Renal cortical epithelial cell (primary cell): ENCODE results near the gene HDAC7. TPM values are rescaled to one million over a fixed set of nuclear protein-coding genes. Genes with fewer than 3 reads are reported as not detected.

Experiments used
- DNase-seq: peaks from one replicate; pipeline ENCODE4 v3.0.0-alpha.2; 2011; ENCODE audit warnings: low read depth
- total RNA-seq: library from RNA; depleted of rRNA; stranded (reverse); fragments of >200 nt; gene quantifications from 2 replicates; pipeline ENCODE4 v1.2.3, GENCODE V29; 2014

Gene HDAC7
- total RNA-seq, 1 donor from 2014 or later = 56.4 TPM

GRCh38 chr12:47795121-47795813 is 24.4 kb downstream of the HDAC7 start:
- DNase-seq = no peak

- no peak for DNase-seq
Measured at GRCh38 chr12:47794679-47795078, 25.0 kb downstream of the HDAC7 start.

GRCh38 chr12:47793015-47793681 is 26.6 kb downstream of the HDAC7 start:
- no peak for DNase-seq

- no peak for DNase-seq
Measured at GRCh38 chr12:47791874-47792273, 27.8 kb downstream of the HDAC7 start.

GRCh38 chr12:47791351-47791746 is 28.4 kb downstream of the HDAC7 start:
- no peak for DNase-seq

- no peak for DNase-seq
Measured at GRCh38 chr12:47790676-47791350, 28.9 kb downstream of the HDAC7 start.

GRCh38 chr12:47789712-47790489 is 29.8 kb downstream of the HDAC7 start:
- DNase-seq = no peak

GRCh38 chr12:47789141-47789540 is 30.6 kb downstream of the HDAC7 start:
- no peak for DNase-seq

- DNase-seq = no peak
Measured at GRCh38 chr12:47787596-47788319, 31.9 kb downstream of the HDAC7 start.

GRCh38 chr12:47786662-47787280 is 32.9 kb downstream of the HDAC7 start:
- no peak for DNase-seq

- DNase-seq = no peak
Measured at GRCh38 chr12:47785887-47786661, 33.6 kb downstream of the HDAC7 start.

GRCh38 chr12:47785036-47785886 is 34.4 kb downstream of the HDAC7 start:
- DNase-seq = no peak

- no peak for DNase-seq
Measured at GRCh38 chr12:47783821-47784819, 35.6 kb downstream of the HDAC7 start.

- DNase-seq = no peak
Measured at GRCh38 chr12:47783024-47783755, 36.5 kb downstream of the HDAC7 start.

- DNase-seq = no peak
Measured at GRCh38 chr12:47782372-47782770, 37.3 kb downstream of the HDAC7 start.

- no peak for DNase-seq
Measured at GRCh38 chr12:47781479-47782371, 38.0 kb downstream of the HDAC7 start.
